Ascending aorta (tissue), 2 donors: ENCODE data around the gene IGFBP6. TPM values are rescaled to one million over a fixed set of nuclear protein-coding genes. Genes with fewer than 3 reads are reported as not detected.
A peak's percentile ranks its signal among the peaks of the same experiment; 100 is the strongest.

Source experiments
- DNase-seq, 2 donors: peaks; one replicate each; pipeline ENCODE4 v3.0.0-alpha.2; 2019; ENCODE audit warnings: low spot score in 2 of 2
- H3K27ac ChIP-seq, 2 donors: fragments of 200-600 bp; sonication (generic); one replicate each; pipeline ENCODE4 v1.5.1; 2016 to 2017; ENCODE audit warnings: mild to moderate bottlenecking in 1 of 2
- H3K27me3 ChIP-seq: fragments of 200-600 bp; sonication (generic); one replicate; pipeline ENCODE4 v1.5.1; 2017
- H3K36me3 ChIP-seq, 2 donors: fragments of 200-600 bp; sonication (generic); one replicate each; pipeline ENCODE4 v1.5.1; 2016
- H3K4me1 ChIP-seq, 2 donors: fragments of 200-600 bp; sonication (generic); one replicate each; pipeline ENCODE4 v1.5.1; 2016 to 2017; ENCODE audit warnings: mild to moderate bottlenecking in 1 of 2
- H3K4me3 ChIP-seq, 2 donors: fragments of 200-600 bp; sonication (generic); one replicate each; pipeline ENCODE4 v1.5.1; 2016 to 2017; ENCODE audit warnings: mild to moderate bottlenecking in 1 of 2
- H3K9me3 ChIP-seq, 2 donors: fragments of 200-600 bp; sonication (generic); one replicate each; pipeline ENCODE4 v1.5.1; 2016
- intact Hi-C: fragments of 100-400 bp; cut with DNase I; formaldehyde crosslinking; loops from one replicate; pipeline ENCODE4 v1.15.1; 2023
- total RNA-seq: library from RNA; depleted of rRNA; stranded (reverse); fragments of >200 nt; gene quantifications from one replicate; pipeline ENCODE4 v1.1.0, GENCODE V29; 2016
- TF ChIP-seq, protein P1 (sequence below), 3 experiments: fragments of 200-600 bp in 2 of 3; fragments of 450-650 bp in 1 of 3; sonication (generic) in 2 of 3; IDR thresholded peaks; one replicate each; pipeline ENCODE4 v1.5.1; 2016 to 2019; ENCODE audit warnings: antibody characterized with exemption in 3 of 3, mild to moderate bottlenecking in 1 of 3, moderate library complexity in 1 of 3

IGFBP6 gene
- total RNA-seq, 1 donor from 2014 or later: 1,664 TPM

DNA sequence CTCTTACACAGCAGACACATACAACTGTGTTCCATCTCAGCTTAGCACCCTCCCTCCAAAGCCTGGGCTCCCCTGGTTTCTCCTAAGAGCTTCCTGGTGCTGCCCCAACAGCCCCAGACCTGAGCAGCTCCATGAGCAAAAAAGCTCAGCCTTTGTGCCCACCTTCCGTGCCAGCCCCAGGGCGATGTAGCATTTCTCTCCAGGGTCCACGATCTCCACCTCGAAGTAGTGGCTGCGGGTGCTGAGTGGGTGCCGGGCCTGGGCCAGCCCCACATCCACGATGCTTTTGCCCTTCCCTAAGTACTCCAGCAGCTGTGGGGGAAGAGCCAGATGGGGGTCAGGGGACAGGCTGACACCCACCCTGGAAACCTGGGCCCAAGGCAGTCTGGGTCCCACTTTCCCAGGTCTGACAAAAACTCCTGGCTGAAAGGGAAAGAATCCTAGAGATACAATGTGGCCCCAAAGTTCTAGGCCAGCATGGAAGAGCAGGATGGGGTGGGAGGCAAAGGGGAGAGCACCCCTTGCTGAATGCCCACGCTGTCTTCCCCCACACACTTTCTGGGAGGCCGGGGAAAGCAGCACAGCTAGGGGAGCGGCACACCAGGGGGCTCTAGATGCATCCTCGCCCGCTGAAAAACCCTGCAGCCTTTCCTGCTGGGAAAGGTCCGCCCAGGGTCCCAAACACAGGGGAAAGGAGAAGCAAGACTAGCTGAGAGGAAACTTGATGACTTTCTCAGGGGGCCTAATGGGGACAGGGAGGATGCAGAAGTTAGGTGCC, 29.3 kb upstream of the IGFBP6 start:
- peak in 1 of 2 donors; percentile 62 for DNase-seq
- H3K36me3 ChIP-seq: peaks cover 22 to 41% of the 10 kb centered on the region in 2 donors
- H3K4me3 ChIP-seq: no peak overlapping the region

DNA sequence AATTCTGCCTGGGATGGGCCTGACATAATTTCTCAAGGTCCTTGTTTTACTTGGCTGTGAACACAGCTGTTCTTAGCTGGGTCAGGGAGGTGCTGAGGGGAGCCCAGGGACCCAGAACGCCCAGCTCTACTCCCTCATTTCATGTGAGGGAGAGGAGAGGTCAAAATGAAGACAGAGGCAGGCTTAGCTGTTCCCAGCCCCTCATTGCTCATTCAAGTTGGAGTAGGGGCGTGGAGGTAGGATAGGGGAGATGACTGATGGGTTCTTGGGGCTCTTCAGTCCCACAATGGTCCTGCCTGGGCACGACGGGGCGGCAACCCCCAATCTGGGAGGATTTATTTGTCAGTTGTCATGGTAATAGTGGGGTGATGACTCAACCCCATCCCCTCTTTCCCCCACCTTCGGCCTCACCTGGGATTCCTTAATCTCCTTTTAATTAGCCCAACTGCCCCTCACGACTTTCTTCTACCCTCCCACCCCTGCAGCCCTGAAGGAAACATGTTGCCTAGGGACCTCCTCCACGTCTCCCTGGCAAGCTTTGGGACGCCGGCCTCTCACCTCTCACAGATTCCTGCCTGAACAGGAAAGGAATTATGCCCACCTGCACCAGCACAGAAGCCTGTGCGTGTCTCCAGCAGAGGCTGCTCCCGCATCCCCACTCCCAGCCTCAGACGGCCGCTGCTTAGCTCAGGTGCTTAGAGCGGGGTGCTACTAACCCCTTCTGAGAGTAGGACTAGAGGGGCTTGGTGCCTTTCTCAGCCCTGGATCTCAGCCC, 28.5 kb upstream of the IGFBP6 start:
- no peak overlapping the region for H3K4me3 ChIP-seq
- TF ChIP-seq, protein P1, sequence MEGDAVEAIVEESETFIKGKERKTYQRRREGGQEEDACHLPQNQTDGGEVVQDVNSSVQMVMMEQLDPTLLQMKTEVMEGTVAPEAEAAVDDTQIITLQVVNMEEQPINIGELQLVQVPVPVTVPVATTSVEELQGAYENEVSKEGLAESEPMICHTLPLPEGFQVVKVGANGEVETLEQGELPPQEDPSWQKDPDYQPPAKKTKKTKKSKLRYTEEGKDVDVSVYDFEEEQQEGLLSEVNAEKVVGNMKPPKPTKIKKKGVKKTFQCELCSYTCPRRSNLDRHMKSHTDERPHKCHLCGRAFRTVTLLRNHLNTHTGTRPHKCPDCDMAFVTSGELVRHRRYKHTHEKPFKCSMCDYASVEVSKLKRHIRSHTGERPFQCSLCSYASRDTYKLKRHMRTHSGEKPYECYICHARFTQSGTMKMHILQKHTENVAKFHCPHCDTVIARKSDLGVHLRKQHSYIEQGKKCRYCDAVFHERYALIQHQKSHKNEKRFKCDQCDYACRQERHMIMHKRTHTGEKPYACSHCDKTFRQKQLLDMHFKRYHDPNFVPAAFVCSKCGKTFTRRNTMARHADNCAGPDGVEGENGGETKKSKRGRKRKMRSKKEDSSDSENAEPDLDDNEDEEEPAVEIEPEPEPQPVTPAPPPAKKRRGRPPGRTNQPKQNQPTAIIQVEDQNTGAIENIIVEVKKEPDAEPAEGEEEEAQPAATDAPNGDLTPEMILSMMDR (IDR thresholded peaks at IDR 0.05): no peak
- intact Hi-C loops: no loop called here
- no peaks in the 10 kb centered on the region for H3K9me3 ChIP-seq
- no peaks in the 10 kb centered on the region for H3K27me3 ChIP-seq
- H3K4me1 ChIP-seq: peaks cover 32 to 60% of the 10 kb centered on the region in 2 donors
- peak in 1 of 2 donors; percentile 64 for DNase-seq
- H3K27ac ChIP-seq: peak overlapping the region; percentile 83 to 95
- peaks cover 16 to 35% of the 10 kb centered on the region in 2 donors for H3K36me3 ChIP-seq

More for the DNA sequence above, 29.3 kb upstream of the IGFBP6 start:
- H3K9me3 ChIP-seq: no peaks in the 10 kb centered on the region
- intact Hi-C loops: loop anchor here (2.0 kb wide), 1 partner anchor 91 kb away; no protein-coding TSS in a partner anchor
- H3K27me3 ChIP-seq: no peaks in the 10 kb centered on the region
- H3K4me1 ChIP-seq: peaks cover 39 to 63% of the 10 kb centered on the region in 2 donors
- TF ChIP-seq, protein P1 (IDR thresholded peaks at IDR 0.05): no peak
- H3K27ac ChIP-seq: peak overlapping the region; percentile 83 to 95

DNA sequence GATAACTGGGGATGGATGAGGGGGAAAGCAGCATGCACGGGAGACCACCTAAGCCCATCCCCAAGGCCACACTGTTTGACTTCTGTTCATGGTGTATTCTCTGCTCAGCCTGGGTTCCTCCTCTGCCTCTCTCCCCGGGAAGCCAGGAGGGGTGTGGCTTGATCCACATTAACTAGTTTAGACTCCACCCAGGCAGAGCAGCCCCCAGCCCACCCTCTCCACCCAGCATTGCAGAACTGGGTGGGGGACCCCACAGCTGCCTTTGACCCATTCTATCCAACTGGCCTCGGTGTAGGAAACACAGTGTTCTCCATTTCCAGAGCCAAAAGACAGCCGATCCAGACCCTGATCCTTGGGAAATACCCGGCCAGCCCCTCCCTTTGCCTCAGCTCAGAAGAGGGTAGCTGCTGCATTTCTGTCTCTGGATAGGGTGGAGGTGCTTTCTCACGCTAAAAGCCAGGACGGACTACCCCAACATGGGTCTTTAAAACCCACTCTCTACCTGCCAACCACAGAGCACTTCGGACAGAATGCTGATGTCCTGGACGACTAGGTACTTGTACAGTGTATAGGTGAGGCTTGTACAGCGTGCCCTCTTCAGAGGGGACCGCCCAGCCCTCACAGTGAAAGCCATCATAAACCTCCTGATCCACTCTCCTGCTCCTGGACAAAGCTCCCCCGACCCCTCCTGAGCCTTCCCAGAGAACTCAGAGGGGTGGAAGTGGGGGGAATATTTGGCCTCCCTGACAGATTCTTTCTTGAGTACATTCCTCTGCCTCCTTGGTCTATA, 27.7 kb upstream of the IGFBP6 start:
- TF ChIP-seq, protein P1 (IDR thresholded peaks at IDR 0.05): no peak
- intact Hi-C loops: no loop called here
- Histone ChIP-seq H3K27ac (peak overlapping the region; percentile 83 to 95), H3K9me3 (no peaks in the 10 kb centered on the region), H3K36me3 (peaks cover 22 to 37% of the 10 kb centered on the region in 2 donors), H3K4me1 (peaks cover 32 to 56% of the 10 kb centered on the region in 2 donors), H3K4me3 (no peak overlapping the region), H3K27me3 (no peaks in the 10 kb centered on the region)
- peak in 1 of 2 donors; percentile 69 for DNase-seq

DNA sequence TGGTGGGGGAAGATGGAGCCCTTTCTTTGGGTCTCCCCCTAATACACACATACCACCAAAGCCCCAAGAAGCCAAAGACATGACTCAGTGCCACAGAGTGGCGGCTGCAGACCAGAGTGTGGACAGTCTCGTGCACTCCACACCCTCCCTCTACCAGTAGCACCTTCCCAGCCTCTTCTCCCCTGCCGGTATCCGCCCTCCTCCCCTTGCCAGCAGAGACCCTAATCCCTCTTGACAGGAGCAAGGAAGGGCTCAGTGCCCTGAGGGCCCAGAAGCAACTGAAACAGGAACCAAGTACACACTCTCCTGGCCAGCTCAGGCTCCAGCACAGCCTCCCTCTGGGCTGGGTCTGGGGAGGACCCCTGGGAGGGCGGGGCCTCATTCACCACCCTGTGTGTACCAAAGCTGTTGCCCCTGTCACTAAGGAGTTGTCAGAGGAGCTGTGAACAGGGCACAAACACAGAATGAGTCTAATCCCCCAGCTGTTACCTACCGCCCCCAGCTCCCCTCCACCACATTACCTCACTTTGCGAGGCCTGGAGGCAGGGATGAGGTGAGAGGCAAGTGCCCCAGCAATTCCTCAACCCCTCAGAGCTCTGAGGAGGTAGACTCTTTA, 26.5 kb upstream of the IGFBP6 start:
- DNase-seq: peak in 1 of 2 donors; percentile 72
- H3K4me1 ChIP-seq: peaks cover 32 to 47% of the 10 kb centered on the region in 2 donors
- H3K4me3 ChIP-seq: peak overlapping the region in 1 of 2 donors; percentile 23
- peaks cover 27 to 38% of the 10 kb centered on the region in 2 donors for H3K36me3 ChIP-seq
- TF ChIP-seq, protein P1 (IDR thresholded peaks at IDR 0.05): no peak
- no peaks in the 10 kb centered on the region for H3K9me3 ChIP-seq
- peak overlapping the region; percentile 83 to 95 for H3K27ac ChIP-seq
- H3K27me3 ChIP-seq: no peaks in the 10 kb centered on the region
- intact Hi-C loops: no loop called here
